Ovary (tissue), 3 donors: ENCODE results near the gene EXOC3L1.

ENCODE experiments used
- POLR2A ChIP-seq: fragments of 450-650 bp; IDR thresholded peaks from one replicate; pipeline ENCODE4 v1.6.1; 2017; ENCODE audit warnings: antibody characterized with exemption, mild to moderate bottlenecking, moderate library complexity
- TF ChIP-seq, protein P1 (sequence below), 3 donors: fragments of 450-650 bp in 2 of 3; fragments of 200-600 bp in 1 of 3; IDR thresholded peaks; one replicate each; pipeline versions ENCODE4 v1.5.1 to v1.8.0; 2016 to 2022; ENCODE audit warnings: antibody characterized with exemption in 3 of 3, mild to moderate bottlenecking in 1 of 3
- donor health status: DM: no; HTN: no; CAD: no.

DNA sequence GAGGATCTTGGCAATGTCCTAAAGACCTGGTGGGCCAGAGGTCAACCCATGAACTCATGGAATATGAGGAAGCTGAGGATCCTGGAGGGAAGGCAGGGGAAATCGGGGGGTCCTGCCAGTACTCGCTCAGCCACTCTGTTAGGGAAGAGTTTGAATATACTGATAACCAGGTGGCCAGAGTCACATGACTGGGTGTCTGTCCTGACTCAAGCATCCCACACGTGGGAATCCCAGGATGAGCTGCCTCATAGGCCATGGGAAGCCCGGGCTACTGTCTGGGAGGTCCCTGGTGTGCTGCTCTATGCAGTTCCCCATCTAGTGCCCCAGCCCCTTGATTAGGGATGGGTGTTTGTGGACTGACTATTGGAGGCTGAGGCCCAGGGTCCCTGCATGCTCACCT, 1.6 kb downstream of the EXOC3L1 start:
- TF ChIP-seq, protein P1, sequence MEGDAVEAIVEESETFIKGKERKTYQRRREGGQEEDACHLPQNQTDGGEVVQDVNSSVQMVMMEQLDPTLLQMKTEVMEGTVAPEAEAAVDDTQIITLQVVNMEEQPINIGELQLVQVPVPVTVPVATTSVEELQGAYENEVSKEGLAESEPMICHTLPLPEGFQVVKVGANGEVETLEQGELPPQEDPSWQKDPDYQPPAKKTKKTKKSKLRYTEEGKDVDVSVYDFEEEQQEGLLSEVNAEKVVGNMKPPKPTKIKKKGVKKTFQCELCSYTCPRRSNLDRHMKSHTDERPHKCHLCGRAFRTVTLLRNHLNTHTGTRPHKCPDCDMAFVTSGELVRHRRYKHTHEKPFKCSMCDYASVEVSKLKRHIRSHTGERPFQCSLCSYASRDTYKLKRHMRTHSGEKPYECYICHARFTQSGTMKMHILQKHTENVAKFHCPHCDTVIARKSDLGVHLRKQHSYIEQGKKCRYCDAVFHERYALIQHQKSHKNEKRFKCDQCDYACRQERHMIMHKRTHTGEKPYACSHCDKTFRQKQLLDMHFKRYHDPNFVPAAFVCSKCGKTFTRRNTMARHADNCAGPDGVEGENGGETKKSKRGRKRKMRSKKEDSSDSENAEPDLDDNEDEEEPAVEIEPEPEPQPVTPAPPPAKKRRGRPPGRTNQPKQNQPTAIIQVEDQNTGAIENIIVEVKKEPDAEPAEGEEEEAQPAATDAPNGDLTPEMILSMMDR (IDR thresholded peaks at IDR 0.05): no peak
- TF ChIP-seq POLR2A: no peak
